Glutamatergic neuron (in vitro differentiated cells): ENCODE measurements around the gene CHMP5. TPM values are rescaled to one million over a fixed set of nuclear protein-coding genes. Genes with fewer than 3 reads are reported as not detected.

Experiments used
- DNase-seq: peaks from one replicate; pipeline ENCODE4 v3.0.0; 2022
- H3K27ac Mint-ChIP-seq: one replicate; pipeline ENCODE4 v1.8.0; 2020; ENCODE audit warnings: mild to moderate bottlenecking, mixed read lengths, inconsistent platforms; ENCODE audit not compliant: unreplicated experiment
- H3K27me3 Mint-ChIP-seq: one replicate; pipeline ENCODE4 v1.8.0; 2020; ENCODE audit warnings: mild to moderate bottlenecking, moderate library complexity, mixed read lengths, inconsistent platforms; ENCODE audit not compliant: unreplicated experiment
- H3K36me3 Mint-ChIP-seq: one replicate; pipeline ENCODE4 v1.8.0; 2020; ENCODE audit warnings: mild to moderate bottlenecking, mixed read lengths, inconsistent platforms; ENCODE audit not compliant: unreplicated experiment
- H3K4me1 Mint-ChIP-seq: one replicate; pipeline ENCODE4 v1.8.0; 2020; ENCODE audit warnings: mild to moderate bottlenecking, low read depth, mixed read lengths, inconsistent platforms; ENCODE audit not compliant: unreplicated experiment
- H3K4me3 Mint-ChIP-seq: one replicate; pipeline ENCODE4 v1.8.0; 2020; ENCODE audit warnings: mild to moderate bottlenecking, mixed read lengths, inconsistent platforms; ENCODE audit not compliant: unreplicated experiment
- H3K9me3 Mint-ChIP-seq: one replicate; pipeline ENCODE4 v1.8.0; 2020; ENCODE audit warnings: mild to moderate bottlenecking, moderate library complexity, mixed read lengths, inconsistent platforms; ENCODE audit not compliant: unreplicated experiment
- CTCF ChIP-seq: fragments of 200-600 bp; sonication (generic); IDR thresholded peaks from one replicate; pipeline ENCODE4 v1.5.0; 2021; ENCODE audit not compliant: partially characterized antibody, unreplicated experiment
- total RNA-seq: library from RNA; stranded (reverse); fragmentation: NEBNext Ultra II Directional; extraction: Animal tissue kit (Norgen Biotek cat#: 25700); gene quantifications from one replicate; pipeline ENCODE4 v1.2.1, GENCODE V29; 2021; ENCODE audit not compliant: unreplicated experiment

The CHMP5 gene
- total RNA-seq, 1 donor from 2014 or later: 61.7 TPM

- no peak overlapping the region for H3K27ac Mint-ChIP-seq
- TF ChIP-seq CTCF: no peak
- DNase-seq: no peak
- peaks cover 10% of the 10 kb centered on the region for H3K9me3 Mint-ChIP-seq
- peaks cover 8% of the 10 kb centered on the region for H3K27me3 Mint-ChIP-seq
- no peak overlapping the region for H3K4me3 Mint-ChIP-seq
- peaks cover 7% of the 10 kb centered on the region for H3K4me1 Mint-ChIP-seq
- peaks cover 5% of the 10 kb centered on the region for H3K36me3 Mint-ChIP-seq
Measured at GRCh38 chr9:33294670-33295432, 30.0 kb downstream of the CHMP5 start.

- Mint-ChIP-seq H3K36me3 (peaks cover 5% of the 10 kb centered on the region), H3K4me1 (peaks cover 7% of the 10 kb centered on the region), H3K4me3 (no peak overlapping the region), H3K9me3 (peaks cover 4% of the 10 kb centered on the region), H3K27ac (no peak overlapping the region), H3K27me3 (peaks cover 2% of the 10 kb centered on the region)
- no peak for TF ChIP-seq CTCF
- DNase-seq: no peak
Measured at GRCh38 chr9:33295571-33295970, 30.7 kb downstream of the CHMP5 start.

GRCh38 chr9:33297432-33297831 is 32.6 kb downstream of the CHMP5 start:
- TF ChIP-seq CTCF: no peak
- no peak overlapping the region for H3K4me3 Mint-ChIP-seq
- peaks cover 3% of the 10 kb centered on the region for H3K4me1 Mint-ChIP-seq
- no peak for DNase-seq
- H3K27me3 Mint-ChIP-seq: no peaks in the 10 kb centered on the region
- H3K36me3 Mint-ChIP-seq: peaks cover 5% of the 10 kb centered on the region
- H3K9me3 Mint-ChIP-seq: peaks cover 2% of the 10 kb centered on the region
- H3K27ac Mint-ChIP-seq: no peak overlapping the region

GRCh38 chr9:33300546-33300945 is 35.7 kb downstream of the CHMP5 start:
- no peak for DNase-seq
- Mint-ChIP-seq H3K27ac (no peak overlapping the region), H3K27me3 (no peaks in the 10 kb centered on the region), H3K9me3 (no peaks in the 10 kb centered on the region), H3K4me1 (peaks cover 2% of the 10 kb centered on the region), H3K36me3 (peaks cover 5% of the 10 kb centered on the region), H3K4me3 (no peak overlapping the region)
- no peak for TF ChIP-seq CTCF

GRCh38 chr9:33304362-33304761 is 39.5 kb downstream of the CHMP5 start:
- Mint-ChIP-seq H3K27me3 (no peaks in the 10 kb centered on the region), H3K4me3 (no peak overlapping the region), H3K36me3 (no peaks in the 10 kb centered on the region), H3K4me1 (no peaks in the 10 kb centered on the region), H3K9me3 (no peaks in the 10 kb centered on the region), H3K27ac (no peak overlapping the region)
- TF ChIP-seq CTCF: no peak
- DNase-seq: no peak
